GM12872 (cell line): ENCODE results near the gene ARHGAP23.

Experiments used
- CTCF ChIP-seq: IDR thresholded peaks from 3 replicates; pipeline ENCODE4 v1.5.1; 2011; ENCODE audit warnings: low read depth, mild to moderate bottlenecking, low read length, moderate library complexity; ENCODE audit not compliant: insufficient read depth

ARHGAP23 gene

GRCh38 chr17:38465391-38466345 lies 37.4 kb downstream of the ARHGAP23 start:
- TF ChIP-seq CTCF = no peak

- TF ChIP-seq CTCF = no peak
Observed at GRCh38 chr17:38466346-38467315, 38.4 kb downstream of the ARHGAP23 start.

- TF ChIP-seq CTCF = no peak
Observed at GRCh38 chr17:38467491-38467890, 39.2 kb downstream of the ARHGAP23 start.

- no peak for TF ChIP-seq CTCF
Observed at GRCh38 chr17:38469875-38470274, 41.6 kb downstream of the ARHGAP23 start.

GRCh38 chr17:38474666-38475065 lies 46.4 kb downstream of the ARHGAP23 start:
- TF ChIP-seq CTCF = peak; percentile 57; the same call in 2 of the 3 replicates

- no peak for TF ChIP-seq CTCF
Observed at GRCh38 chr17:38476549-38476948, 48.3 kb downstream of the ARHGAP23 start.
